SH-SY5Y (cell line): ENCODE data around the gene ARHGAP28.

Experiments
- GATA2 ChIP-seq: IDR thresholded peaks from 2 replicates; pipeline ENCODE4 v1.6.1; 2011; ENCODE audit warnings: mild to moderate bottlenecking, low read depth, low read length
- GATA3 ChIP-seq: IDR thresholded peaks from 2 replicates; pipeline ENCODE4 v1.6.1; 2011; ENCODE audit warnings: low read depth, mild to moderate bottlenecking, low read length, moderate library complexity

DNA sequence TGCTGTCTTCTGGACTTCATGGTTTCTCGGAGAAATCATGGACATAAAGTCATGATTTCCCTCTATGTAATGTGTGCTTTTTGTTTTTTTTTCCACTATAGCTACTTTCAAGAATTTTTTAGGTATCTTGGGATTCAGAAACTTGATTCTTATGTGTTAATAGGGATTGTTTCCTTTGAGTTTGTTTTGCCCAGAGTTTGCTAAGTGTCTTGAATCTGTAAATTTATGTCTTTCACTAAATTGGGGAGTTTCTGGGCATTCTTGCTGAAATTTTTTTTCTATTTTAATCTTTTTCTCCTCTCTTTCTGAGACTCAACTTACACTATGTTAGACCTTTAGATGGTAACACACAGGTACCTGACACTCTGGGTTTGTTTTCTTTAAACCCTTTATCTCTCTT lies 205.3 kb downstream of the ARHGAP28 start:
- no peak for TF ChIP-seq GATA2
- TF ChIP-seq GATA3 = no peak
